Skeletal muscle tissue (tissue), 4 donors: Measurements from ENCODE around the gene VPS13D. TPM values are rescaled to one million over a fixed set of nuclear protein-coding genes. Genes with fewer than 3 reads are reported as not detected.
A peak's percentile ranks its signal among the peaks of the same experiment; 100 is the strongest.
"Not testable (repeated sequence)": the region's sequence is repeated elsewhere in the genome, so short reads cannot be mapped to it uniquely, and the experiment has no call there.

ENCODE experiments used
- H3K27ac ChIP-seq: one replicate; pipeline ENCODE4 v1.7.0; 2013; ENCODE audit warnings: mild to moderate bottlenecking, low read depth, low read length, inconsistent platforms
- H3K27me3 ChIP-seq, 3 donors: one replicate each; pipeline ENCODE4 v1.7.0; 2013; ENCODE audit warnings: low read length in 3 of 3; ENCODE audit not compliant: control insufficient read depth in 3 of 3, insufficient read depth in 3 of 3
- H3K36me3 ChIP-seq, 3 donors: one replicate each; pipeline ENCODE4 v1.7.0; 2013; ENCODE audit warnings: low read length in 3 of 3; ENCODE audit not compliant: control insufficient read depth in 3 of 3, insufficient read depth in 3 of 3
- H3K4me1 ChIP-seq, 3 donors: one replicate each; pipeline ENCODE4 v1.7.0; 2013; ENCODE audit warnings: low read length in 3 of 3, mild to moderate bottlenecking in 3 of 3; ENCODE audit not compliant: control insufficient read depth in 3 of 3, insufficient read depth in 3 of 3
- H3K4me3 ChIP-seq, 3 donors: one replicate each; pipeline ENCODE4 v1.7.0; 2013; ENCODE audit warnings: low read length in 3 of 3
- H3K9ac ChIP-seq, 3 donors: one replicate each; pipeline ENCODE4 v1.7.0; 2013; ENCODE audit warnings: low read length in 3 of 3, mild to moderate bottlenecking in 3 of 3, moderate library complexity in 2 of 3, low read depth in 1 of 3
- H3K9me3 ChIP-seq, 3 donors: one replicate each; pipeline ENCODE4 v1.7.0; 2013; ENCODE audit warnings: low read length in 3 of 3; ENCODE audit not compliant: control insufficient read depth in 3 of 3
- total RNA-seq: library from RNA; depleted of rRNA; stranded (reverse); fragments of >200 nt; gene quantifications from one replicate; pipeline ENCODE4 v1.2.3, GENCODE V29; 2014
- donor health status: Osteomylitis.

Gene VPS13D
- total RNA-seq, 1 donor from 2014 or later, result 40.2 TPM

DNA sequence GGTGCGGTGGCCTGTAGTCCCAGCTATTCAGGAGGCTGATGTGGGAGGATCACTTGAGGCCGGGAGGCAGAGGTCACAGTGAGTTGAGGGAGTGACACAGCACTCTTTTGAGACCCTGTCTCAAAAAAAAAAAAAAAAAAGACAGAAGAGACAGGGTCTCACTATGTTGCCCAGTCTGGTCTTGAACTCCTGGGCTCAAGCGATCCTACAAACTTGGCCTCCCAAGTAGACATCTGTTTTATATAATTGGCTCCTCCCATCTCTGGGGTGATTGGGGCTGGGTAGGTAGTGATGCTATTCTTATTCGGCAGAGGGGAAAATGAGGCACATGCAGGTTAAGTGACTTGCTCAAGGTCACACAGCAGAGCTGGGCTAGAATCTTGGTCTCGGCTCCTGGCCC lies 23.6 kb upstream of the VPS13D start:
- Histone ChIP-seq H3K4me1 (peaks cover 3 to 8% (median 7%) of the 10 kb centered on the region in 3 donors), H3K4me3 (no peak overlapping the region), H3K9me3 (no peaks in the 10 kb centered on the region), H3K36me3 (peaks cover 12 to 23% (median 14%) of the 10 kb centered on the region in 3 donors), H3K9ac (no peak overlapping the region), H3K27me3 (no peaks in the 10 kb centered on the region), H3K27ac (no peak overlapping the region)

DNA sequence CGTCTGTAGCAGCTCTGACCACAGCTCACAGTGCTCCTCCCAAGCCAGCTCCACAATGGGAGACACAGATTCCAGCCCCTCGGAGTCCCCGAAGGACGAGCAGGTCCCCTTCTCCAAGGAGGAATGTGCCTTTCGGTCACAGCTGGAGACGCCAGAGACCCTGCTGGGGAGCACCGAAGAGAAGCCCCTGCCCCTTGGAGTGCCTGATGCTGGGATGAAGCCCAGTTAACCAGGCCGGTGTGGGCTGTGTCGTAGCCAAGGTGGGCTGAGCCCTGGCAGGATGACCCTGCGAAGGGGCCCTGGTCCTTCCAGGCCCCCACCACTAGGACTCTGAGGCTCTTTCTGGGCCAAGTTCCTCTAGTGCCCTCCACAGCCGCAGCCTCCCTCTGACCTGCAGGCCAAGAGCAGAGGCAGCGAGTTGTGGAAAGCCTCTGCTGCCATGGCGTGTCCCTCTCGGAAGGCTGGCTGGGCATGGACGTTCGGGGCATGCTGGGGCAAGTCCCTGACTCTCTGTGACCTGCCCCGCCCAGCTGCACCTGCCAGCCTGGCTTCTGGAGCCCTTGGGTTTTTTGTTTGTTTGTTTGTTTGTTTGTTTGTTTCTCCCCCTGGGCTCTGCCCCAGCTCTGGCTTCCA lies 22.9 kb upstream of the VPS13D start:
- no peak overlapping the region for H3K9ac ChIP-seq
- no peaks in the 10 kb centered on the region for H3K27me3 ChIP-seq
- peaks cover 3 to 8% (median 7%) of the 10 kb centered on the region in 3 donors for H3K4me1 ChIP-seq
- no peaks in the 10 kb centered on the region for H3K9me3 ChIP-seq
- H3K4me3 ChIP-seq, result no peak overlapping the region
- no peak overlapping the region for H3K27ac ChIP-seq
- peaks cover 12 to 16% (median 14%) of the 10 kb centered on the region in 3 donors for H3K36me3 ChIP-seq

DNA sequence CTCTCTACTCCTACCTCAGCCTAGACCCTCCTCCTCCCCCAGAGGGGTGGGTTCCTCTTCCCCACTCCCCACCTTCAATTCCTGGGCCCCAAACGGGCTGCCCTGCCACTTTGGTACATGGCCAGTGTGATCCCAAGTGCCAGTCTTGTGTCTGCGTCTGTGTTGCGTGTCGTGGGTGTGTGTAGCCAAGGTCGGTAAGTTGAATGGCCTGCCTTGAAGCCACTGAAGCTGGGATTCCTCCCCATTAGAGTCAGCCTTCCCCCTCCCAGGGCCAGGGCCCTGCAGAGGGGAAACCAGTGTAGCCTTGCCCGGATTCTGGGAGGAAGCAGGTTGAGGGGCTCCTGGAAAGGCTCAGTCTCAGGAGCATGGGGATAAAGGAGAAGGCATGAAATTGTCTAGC lies 21.6 kb upstream of the VPS13D start:
- no peaks in the 10 kb centered on the region for H3K9me3 ChIP-seq
- no peak overlapping the region for H3K27ac ChIP-seq
- H3K9ac ChIP-seq, result no peak overlapping the region
- no peaks in the 10 kb centered on the region for H3K27me3 ChIP-seq
- H3K36me3 ChIP-seq, result peaks cover 5 to 9% (median 7%) of the 10 kb centered on the region in 3 donors
- H3K4me3 ChIP-seq, result no peak overlapping the region
- peaks cover 3 to 8% (median 7%) of the 10 kb centered on the region in 3 donors for H3K4me1 ChIP-seq

DNA sequence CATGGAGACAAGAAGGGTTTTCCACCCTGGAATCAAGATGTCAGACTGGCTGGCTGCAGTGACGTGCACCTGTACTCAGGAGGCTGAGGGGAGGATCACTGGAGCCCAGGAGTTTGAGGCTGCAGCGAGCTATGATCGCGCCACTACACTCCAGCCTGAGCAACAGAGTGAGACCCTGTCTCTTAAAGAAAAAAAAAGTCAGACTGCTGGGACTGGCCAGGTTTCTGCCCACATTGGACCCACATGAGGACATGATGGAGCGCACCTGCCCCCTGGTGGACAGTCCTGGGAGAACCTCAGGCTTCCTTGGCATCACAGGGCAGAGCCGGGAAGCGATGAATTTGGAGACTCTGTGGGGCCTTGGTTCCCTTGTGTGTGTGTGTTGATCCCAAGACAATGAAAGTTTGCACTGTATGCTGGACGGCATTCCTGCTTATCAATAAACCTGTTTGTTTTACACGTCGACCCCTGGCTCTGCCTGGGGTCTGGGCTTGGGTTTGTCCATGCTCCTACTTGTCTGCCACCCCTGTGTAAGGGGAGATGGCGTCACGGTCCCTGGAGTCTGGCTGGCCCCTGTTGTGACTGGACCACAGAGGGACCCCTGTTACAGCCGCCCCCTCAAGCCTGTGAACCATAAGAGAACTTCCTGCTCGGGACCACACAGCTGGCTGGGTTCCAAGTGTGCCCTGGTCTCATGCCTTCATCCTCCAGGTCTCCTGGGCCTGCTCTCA lies 20.9 kb upstream of the VPS13D start:
- Histone ChIP-seq H3K36me3 (peaks cover 3 to 9% (median 7%) of the 10 kb centered on the region in 3 donors), H3K4me1 (peaks cover 3 to 8% (median 7%) of the 10 kb centered on the region in 3 donors), H3K9me3 (no peaks in the 10 kb centered on the region), H3K27me3 (no peaks in the 10 kb centered on the region), H3K9ac (no peak overlapping the region), H3K27ac (no peak overlapping the region), H3K4me3 (no peak overlapping the region)

DNA sequence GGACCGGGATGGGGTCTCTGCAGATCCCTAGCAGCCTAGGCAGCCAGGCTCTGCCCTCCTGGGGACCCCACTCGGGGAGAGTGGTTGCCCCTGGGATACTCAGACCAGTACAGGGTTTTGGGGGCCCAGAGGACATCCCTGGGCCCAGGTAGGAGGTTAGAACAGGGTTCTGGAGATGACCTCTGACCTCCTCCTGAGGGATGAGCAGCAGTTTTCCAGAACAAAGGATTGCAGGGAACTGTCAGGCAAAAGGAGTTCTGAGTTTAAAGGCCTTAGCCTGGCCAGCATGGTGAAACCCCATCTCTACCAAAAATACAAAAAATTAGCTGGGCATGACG lies 20.4 kb upstream of the VPS13D start:
- Histone ChIP-seq H3K4me3 (no peak overlapping the region), H3K27me3 (no peaks in the 10 kb centered on the region), H3K4me1 (peaks cover 3 to 8% (median 7%) of the 10 kb centered on the region in 3 donors), H3K9me3 (no peaks in the 10 kb centered on the region), H3K27ac (no peak overlapping the region), H3K36me3 (peaks cover under 1 to 7% (median 6%) of the 10 kb centered on the region in 3 donors), H3K9ac (no peak overlapping the region)

DNA sequence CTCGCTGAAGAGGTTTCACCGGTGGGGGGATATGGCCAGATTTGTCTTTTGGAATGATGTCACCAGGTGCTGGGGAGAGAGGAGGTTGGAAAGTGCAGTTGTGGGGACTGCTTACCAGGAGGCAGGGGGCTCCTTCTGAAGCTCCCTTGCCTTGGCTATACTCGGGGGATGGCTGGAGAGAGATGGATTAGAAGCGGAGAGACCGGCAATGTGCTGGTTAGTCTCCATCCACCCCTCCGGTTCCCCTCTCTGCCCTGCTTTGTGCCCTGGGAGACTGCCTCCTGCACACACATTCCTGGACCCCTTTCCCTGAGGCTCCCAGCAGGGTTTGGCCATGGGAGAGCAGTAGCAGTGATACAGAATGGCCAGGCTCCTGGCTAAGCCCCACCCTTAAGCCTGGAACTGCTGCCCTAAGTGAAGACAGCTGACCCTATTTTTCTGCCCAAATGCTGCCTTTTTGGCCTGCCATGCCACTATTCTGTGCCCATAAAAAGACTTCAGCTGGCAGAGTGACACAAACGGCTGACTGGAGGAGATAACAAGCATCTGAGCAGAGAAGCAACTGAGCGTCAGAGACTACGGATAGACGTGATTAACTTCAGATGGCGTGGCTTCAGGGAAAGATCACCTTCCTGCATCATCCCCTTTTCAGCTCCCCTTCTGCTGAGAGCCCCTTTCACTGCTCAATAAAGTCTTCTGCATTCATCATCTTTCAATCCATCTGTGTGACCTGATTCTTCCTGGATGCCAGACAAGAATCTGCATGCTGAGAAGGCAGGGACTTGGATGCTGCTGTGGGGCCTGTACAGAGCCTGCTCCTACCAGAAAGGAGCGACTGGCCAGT lies 14.5 kb upstream of the VPS13D start:
- Histone ChIP-seq H3K4me3 (no peak overlapping the region), H3K36me3 (no peaks in the 10 kb centered on the region), H3K9me3 (no peaks in the 10 kb centered on the region), H3K9ac (peak overlapping the region in 1 of 3 donors; percentile 8), H3K27me3 (no peaks in the 10 kb centered on the region), H3K4me1 (no peaks in the 10 kb centered on the region), H3K27ac (no peak overlapping the region)

DNA sequence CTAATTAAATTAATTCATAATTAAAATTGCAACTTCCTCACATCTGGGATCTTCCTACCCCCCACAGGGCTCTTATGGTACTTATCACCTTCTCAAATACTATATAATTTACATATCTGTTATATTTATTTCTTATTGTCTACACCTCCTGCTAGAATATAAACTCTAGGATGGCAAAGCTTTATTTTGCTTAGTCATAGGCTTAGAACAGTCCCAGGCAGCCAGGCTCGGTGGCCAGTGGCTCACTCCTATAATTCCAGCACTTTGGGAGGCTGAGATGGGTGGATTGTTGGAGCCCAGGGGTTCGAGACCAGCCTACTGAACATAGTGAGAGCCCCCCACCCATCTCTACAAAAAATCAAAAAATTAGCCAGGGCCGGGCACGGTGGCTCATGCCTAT lies 10.0 kb upstream of the VPS13D start:
- Histone ChIP-seq H3K9me3 (no peaks in the 10 kb centered on the region), H3K27ac (no peak overlapping the region), H3K4me3 (no peak overlapping the region), H3K4me1 (peaks cover 0 to 6% (median 0%) of the 10 kb centered on the region in 3 donors), H3K9ac (no peak overlapping the region), H3K36me3 (no peaks in the 10 kb centered on the region), H3K27me3 (no peaks in the 10 kb centered on the region)

DNA sequence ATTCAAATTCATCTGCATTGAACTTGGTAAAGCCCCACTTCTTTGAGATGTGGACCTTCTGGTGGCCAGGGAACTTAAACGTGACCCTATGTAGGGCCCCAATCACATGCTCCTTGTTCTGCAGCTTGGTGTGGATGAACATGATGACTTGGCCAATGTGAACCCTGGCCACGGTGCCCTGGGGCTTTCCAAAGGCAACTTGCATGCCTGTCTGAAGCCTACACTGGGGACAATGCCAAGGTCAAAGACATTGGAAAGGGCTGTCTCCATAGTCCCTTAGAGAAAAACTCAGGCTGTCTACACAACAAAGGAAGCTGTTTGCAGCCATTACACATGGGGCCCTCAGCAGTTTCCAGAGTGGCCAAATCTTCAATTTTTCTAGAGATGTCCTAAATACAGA lies 8.9 kb upstream of the VPS13D start:
- no peaks in the 10 kb centered on the region for H3K9me3 ChIP-seq
- no peaks in the 10 kb centered on the region for H3K27me3 ChIP-seq
- H3K4me1 ChIP-seq, result peaks cover 0 to 6% (median 0%) of the 10 kb centered on the region in 3 donors
- H3K4me3 ChIP-seq, result no peak overlapping the region
- H3K9ac ChIP-seq, result no peak overlapping the region
- H3K36me3 ChIP-seq, result no peaks in the 10 kb centered on the region
- H3K27ac ChIP-seq, result no peak overlapping the region

DNA sequence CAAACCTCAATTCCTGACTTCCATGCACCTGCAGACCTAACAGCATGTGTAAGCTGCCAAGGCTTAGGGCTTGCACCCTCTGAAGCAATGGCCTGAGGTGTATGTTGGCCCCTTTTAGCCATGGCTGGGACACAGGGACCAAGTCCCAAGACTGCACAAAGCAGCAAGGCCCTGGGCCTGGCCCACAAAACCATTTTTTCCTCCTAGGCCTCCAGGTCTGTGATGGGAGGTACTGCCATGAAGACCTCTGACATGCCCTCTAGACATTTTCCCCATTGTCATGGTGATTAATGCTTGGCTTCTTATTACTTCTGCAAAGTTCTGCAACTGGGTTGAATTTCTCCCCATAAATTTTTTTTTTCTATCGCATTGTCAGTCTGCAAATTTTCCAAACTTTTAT lies 7.1 kb upstream of the VPS13D start:
- H3K4me1 ChIP-seq, H3K36me3 ChIP-seq, H3K9ac ChIP-seq, H3K4me3 ChIP-seq, H3K27ac ChIP-seq, H3K27me3 ChIP-seq, H3K9me3 ChIP-seq: not testable (repeated sequence)

DNA sequence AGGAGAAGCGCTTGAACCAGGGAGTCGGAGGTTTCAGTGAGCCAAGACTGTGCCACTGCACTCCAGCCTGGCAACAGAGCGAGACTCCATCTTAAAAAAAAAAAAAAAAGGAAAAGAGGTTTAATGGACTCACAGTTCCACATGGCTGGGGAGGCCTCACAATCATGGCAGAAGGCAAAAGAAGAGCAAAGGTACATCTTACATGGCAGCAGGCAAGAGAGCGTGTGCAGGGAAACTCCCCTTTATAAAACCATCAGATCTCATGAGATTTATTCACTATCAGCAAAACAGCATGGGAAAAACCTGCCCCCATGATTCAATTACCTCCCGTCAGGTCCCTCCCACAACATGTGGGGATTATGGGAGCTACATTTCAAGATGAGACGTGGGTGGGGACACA lies 5.7 kb upstream of the VPS13D start:
- not testable (repeated sequence) for H3K9me3 ChIP-seq, H3K9ac ChIP-seq, H3K4me1 ChIP-seq, H3K36me3 ChIP-seq, H3K27me3 ChIP-seq, H3K27ac ChIP-seq, H3K4me3 ChIP-seq
